ENCODE measurements around the gene ARHGAP24.
"Not testable (repeated sequence)": the region's sequence is repeated elsewhere in the genome, so short reads cannot be mapped to it uniquely, and the experiment has no call there.

The ARHGAP24 gene

GRCh38 chr4:85659610-85660218, 184.8 kb downstream of the ARHGAP24 start:
- DNase-seq: no peak

DNA sequence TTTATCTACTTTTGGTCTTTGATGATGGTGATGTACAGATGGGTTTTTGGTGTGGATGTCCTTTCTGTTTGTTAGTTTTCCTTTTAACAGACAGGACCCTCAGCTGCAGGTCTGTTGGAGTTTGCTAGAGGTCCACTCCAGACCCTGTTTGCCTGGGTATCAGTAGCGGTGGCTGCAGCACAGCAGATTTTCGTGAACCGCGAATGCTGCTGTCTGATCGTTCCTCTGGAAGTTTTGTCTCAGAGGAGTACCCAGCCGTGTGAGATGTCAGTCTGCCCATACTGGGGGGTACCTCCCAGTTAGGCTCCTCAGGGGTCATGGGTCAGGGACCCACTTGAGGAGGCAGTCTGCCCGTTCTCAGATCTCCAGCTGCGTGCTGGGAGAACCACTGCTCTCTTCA, 191.7 kb downstream of the ARHGAP24 start:
- not testable (repeated sequence) for DNase-seq

GRCh38 chr4:85669204-85669603, 194.3 kb downstream of the ARHGAP24 start:
- no peak for DNase-seq

DNA sequence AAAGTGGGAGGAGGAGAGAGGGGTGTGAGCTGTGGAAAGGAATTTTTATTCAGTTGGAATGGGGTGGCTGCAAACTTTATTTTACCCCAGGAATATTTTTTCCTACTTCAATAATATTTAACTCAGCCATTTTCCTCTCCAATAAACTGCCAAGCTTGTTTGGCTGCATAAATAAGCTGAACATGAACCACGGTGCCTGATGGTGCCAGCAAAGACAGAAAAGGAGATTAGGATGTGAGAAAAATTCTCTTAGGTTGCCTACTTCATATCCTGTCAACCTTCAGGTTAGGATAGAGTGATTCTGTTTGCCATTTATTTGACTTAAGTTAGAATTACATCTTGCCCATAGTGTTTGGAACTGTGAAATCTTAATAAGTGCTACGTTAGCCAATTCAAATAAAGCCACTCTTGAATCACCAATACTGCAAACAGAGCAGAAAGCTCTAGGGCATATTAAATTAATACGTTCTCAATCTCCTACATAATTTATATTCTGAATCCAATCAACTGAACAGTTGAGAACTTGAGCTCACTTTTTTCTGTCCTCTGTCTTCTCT, 195.1 kb downstream of the ARHGAP24 start:
- no peak for DNase-seq

GRCh38 chr4:85671120-85671519, 196.2 kb downstream of the ARHGAP24 start:
- no peak for DNase-seq

- no peak for DNase-seq
These were observed 197.2 kb downstream of the ARHGAP24 start for GRCh38 chr4:85672116-85672515.

GRCh38 chr4:85672959-85673358, 198.0 kb downstream of the ARHGAP24 start:
- DNase-seq: no peak

- DNase-seq: no peak
These were observed 198.6 kb downstream of the ARHGAP24 start for GRCh38 chr4:85673540-85673939.

DNA sequence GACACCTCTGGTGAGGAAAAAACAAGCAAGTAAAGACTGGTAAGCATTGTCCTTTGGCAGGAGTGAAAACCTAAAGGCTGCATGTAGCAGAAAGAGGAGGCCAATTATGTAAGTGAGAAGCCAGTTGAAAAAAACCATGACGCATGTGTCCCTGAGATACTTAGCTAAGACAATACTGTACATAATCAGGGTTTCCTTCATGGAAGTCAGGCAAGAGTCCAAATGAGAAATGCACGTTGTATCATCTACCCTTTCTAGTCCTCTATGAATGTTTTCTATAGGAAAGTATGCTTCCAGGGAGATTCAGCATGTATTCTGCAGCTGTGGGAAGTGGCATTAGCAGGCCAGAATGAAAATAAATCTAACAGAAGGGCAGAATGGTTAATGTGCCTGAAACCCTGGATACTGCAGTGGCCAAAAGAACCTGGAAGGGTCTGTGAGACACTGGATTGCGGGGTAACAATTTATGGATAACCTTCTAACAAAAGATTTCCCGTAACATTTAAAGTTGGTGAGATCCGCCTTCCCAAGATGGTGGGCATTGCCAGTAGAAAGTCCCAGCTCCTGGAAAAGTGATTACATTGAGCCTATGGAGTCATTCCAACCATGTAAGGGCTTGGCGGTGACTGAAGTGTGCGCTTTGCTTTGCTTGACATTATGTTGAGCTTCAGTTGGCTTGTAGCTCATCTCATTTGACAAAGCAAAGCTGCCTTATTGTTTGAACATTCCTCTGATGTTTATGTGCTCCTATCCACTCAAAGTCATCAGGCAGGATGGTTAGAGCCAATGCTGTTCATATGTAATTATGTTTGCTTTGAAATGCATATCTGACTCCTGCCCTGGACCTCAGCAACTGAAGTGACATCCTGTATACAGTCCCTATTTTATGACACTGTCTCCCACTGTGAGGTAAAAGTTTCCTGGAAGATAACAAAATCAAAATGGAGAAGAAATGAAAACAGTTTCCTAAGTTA, 200.4 kb downstream of the ARHGAP24 start:
- no peak for DNase-seq

- DNase-seq: no peak
These were observed 201.1 kb downstream of the ARHGAP24 start for GRCh38 chr4:85676050-85676425.

DNA sequence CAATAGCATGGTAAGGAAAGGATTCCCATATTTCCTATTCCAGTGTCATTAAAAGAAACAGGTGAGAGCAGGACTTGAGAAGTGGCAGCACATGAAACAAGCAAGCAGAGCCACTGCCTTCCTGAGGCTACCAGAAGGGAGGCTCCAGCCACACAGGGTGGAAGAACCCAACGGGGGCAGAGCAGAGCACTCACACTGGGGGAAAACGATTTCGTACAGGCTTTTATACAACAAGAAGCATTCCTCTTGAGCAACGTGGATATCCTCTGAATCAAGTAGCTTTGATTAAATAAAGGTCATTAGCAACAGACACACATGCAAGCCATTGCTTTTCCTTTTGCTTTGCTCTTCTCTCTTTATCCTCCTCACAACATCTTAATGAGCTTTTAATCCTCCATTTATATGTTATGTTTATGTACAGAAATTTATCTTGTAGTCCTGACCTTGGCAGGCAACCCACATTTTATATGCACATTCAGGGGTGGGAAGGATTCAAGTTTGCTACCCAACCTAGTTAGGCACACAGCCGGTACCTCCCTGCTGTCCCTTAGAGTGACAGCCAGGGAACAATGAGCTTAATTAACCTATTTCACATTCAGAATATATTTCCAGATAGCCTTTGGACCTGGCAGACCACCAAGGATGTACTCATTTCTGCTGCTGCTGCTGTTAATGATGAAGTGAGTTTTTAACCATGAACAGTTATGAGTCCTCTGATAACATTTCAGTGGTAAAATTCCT, 202.1 kb downstream of the ARHGAP24 start:
- DNase-seq: no peak

- no peak for DNase-seq
These were observed 206.3 kb downstream of the ARHGAP24 start for GRCh38 chr4:85681221-85681657.

GRCh38 chr4:85681921-85682320, 207.0 kb downstream of the ARHGAP24 start:
- DNase-seq: no peak

- no peak for DNase-seq
These were observed 207.4 kb downstream of the ARHGAP24 start for GRCh38 chr4:85682391-85682790.

GRCh38 chr4:85684676-85685075, 209.7 kb downstream of the ARHGAP24 start:
- no peak for DNase-seq

- DNase-seq: no peak
These were observed 211.4 kb downstream of the ARHGAP24 start for GRCh38 chr4:85686398-85686797.

- no peak for DNase-seq
These were observed 213.2 kb downstream of the ARHGAP24 start for GRCh38 chr4:85688055-85688740.

- no peak for DNase-seq
These were observed 221.7 kb downstream of the ARHGAP24 start for GRCh38 chr4:85696661-85697060.

DNA sequence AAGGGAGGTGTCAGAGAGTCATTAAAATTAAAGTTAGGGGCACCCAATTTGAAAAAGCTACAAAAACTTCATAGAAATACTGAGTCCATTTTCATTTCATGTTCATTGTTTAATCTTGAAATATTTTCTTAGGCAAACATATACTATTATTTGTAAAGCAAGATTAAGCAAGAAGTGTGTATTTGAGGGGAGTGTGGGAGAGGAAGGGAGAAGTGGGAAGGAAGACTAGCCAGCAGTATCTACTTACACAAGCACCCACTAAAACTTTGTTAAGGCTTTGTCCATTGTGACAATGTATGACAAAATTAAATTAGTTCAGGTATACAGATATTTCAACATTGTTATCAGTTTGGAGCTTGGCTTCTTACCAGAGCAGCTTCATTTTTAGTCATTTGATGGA, 222.9 kb downstream of the ARHGAP24 start:
- DNase-seq: no peak

DNA sequence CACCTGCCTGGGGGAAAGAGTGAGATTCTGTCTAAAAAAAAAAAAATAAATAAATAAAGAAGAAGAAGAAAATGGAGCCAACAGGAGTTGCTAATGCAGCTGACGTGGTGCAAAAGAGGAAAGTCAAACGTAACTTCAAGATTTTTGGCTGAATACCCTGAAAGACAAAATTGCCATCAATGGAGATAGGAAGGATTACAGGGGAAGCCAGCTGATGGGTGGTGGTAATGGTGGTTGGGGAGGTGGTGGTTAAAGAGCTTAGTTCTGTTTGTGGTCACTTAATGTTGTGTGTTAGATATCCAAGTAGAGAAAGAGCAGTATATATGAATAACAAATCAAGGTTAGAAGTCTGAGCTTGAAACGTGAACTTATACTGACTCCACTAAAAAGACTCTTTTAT, 225.4 kb downstream of the ARHGAP24 start:
- DNase-seq: no peak

GRCh38 chr4:85701861-85702321, 226.9 kb downstream of the ARHGAP24 start:
- no peak for DNase-seq

DNA sequence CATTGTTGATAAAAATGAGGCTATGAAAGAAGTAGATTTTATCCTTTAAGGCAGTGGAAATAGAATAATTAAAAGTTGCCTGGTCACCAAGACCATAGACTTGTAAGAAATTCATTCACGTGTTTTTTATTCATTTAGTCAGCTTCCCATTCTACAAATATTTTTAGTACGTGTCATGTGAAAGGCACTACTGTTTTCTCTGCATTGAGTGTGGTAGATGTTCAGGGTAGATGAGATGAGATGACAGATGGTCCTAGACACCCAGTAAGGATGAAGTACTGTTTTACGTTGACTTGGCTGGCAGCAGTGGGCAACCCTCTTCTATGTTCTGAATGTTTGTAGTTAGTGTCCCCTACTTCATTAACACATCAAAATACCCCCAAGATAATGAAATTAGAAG, 228.1 kb downstream of the ARHGAP24 start:
- no peak for DNase-seq

Measured in effector CD8-positive, alpha-beta T cell (primary cell).